Stomach smooth muscle (tissue), 2 donors: ENCODE results near the gene CFAP61.

ENCODE experiments used
- H3K27ac ChIP-seq: one replicate; pipeline ENCODE4 v1.7.0; 2013; ENCODE audit warnings: mild to moderate bottlenecking, low read length, inconsistent platforms
- H3K27me3 ChIP-seq, 2 donors: one replicate each; pipeline ENCODE4 v1.7.0; 2013; ENCODE audit warnings: low read length in 2 of 2; ENCODE audit not compliant: insufficient read depth in 2 of 2, control insufficient read depth in 1 of 2
- H3K36me3 ChIP-seq, 2 donors: one replicate each; pipeline ENCODE4 v1.7.0; 2013; ENCODE audit warnings: low read length in 2 of 2; ENCODE audit not compliant: control insufficient read depth in 2 of 2, insufficient read depth in 2 of 2
- H3K4me1 ChIP-seq: one replicate; pipeline ENCODE4 v1.7.0; 2013; ENCODE audit warnings: low read length; ENCODE audit not compliant: control insufficient read depth, insufficient read depth
- H3K4me3 ChIP-seq, 2 donors: one replicate each; pipeline ENCODE4 v1.7.0; 2013; ENCODE audit warnings: low read length in 2 of 2
- H3K9ac ChIP-seq, 2 donors: one replicate each; pipeline ENCODE4 v1.7.0; 2013; ENCODE audit warnings: low read length in 2 of 2, mild to moderate bottlenecking in 1 of 2
- H3K9me3 ChIP-seq, 2 donors: one replicate each; pipeline ENCODE4 v1.7.0; 2013; ENCODE audit warnings: low read length in 2 of 2; ENCODE audit not compliant: control insufficient read depth in 2 of 2
- donor health status: healthy.
- donor health status: Pancreatic carcinoma.

The CFAP61 gene

DNA sequence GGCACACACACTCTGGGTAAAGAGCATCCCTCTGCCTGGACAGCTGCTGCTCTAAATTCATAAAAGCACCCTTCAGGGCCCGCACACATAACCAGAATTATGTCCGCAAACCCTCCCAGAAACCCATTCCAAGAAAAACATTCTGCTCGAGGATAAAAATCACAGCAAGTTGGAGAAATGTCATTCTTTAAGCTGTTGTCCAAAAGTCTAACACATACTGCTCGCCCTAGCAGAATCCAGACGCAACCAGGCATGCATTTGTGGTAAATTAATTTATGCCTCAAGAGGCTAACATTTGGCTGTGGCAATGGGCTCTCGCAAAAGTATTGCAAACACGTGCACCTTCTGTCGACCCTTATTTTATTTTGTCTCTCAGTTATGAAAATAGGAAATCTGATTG, 199.5 kb downstream of the CFAP61 start:
- no peak overlapping the region for H3K27ac ChIP-seq

DNA sequence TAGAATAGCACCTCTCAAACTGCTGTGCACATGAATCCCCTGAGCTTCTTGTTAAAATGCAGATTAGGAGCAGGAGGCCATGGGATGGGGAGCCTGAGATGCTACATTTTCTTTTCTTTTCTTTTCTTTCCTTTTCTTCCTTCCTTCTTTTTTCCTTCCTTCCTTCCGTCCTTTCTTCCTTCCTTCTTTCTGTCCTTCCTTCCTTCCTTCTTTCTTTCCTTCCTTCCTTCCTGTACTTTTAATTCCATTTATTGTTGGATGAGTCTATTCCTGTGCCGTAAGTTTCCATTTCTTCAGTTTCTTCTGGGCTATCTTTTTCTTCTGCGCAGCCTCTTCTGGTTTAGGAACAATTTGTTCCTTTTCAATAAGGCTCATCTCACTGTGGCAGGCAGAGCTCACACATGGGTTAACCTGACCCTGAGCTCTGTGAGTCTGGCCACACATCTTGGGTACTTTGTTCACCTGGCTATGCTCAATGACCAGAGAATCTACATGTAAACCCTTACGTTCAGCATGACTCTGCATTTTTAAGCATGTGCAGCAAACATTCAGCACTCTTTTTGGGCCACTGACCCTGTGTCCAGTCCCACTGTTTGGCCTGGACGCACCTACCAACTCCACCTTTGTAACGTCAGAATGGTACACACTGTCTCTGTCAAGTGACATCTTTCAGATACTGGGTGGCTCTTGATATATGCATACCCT, 200.9 kb downstream of the CFAP61 start:
- Histone ChIP-seq H3K36me3 (no peaks in the 10 kb centered on the region), H3K4me1 (no peaks in the 10 kb centered on the region), H3K9ac (no peak overlapping the region), H3K4me3 (no peak overlapping the region), H3K27me3 (no peaks in the 10 kb centered on the region), H3K9me3 (no peaks in the 10 kb centered on the region), H3K27ac (no peak overlapping the region)

More for the DNA sequence above, 199.5 kb downstream of the CFAP61 start:
- Histone ChIP-seq H3K4me3 (no peak overlapping the region), H3K36me3 (no peaks in the 10 kb centered on the region), H3K9ac (no peak overlapping the region), H3K27me3 (no peaks in the 10 kb centered on the region), H3K9me3 (no peaks in the 10 kb centered on the region), H3K4me1 (no peaks in the 10 kb centered on the region)

DNA sequence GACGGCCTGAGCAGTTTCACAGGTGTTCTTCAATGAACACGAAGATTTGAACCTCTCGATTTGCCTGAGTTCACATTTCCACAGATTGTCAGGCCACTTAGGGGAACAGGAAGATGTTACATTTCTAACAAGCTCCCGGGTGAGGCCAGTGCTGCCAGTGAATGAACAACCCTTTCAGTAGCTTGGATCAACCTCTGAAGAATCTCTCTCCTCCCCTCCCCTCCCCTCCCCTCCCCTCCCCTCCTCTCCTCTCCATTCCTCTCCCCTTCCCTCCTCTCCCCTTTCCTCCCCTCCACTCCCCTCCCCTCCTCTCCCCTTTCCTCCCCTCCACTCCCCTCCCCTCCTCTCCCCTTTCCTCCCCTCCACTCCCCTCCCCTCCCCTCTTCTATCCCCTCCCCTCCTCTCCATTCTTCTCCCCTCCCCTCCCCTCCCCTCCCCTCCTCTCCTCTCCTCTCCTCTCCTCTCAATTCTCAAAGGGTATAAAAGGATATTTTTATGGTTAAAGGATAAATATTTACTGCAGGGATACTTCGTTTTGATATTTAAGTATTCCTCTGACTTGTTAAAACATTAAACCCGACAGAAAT, 201.5 kb downstream of the CFAP61 start:
- Histone ChIP-seq H3K9ac (no peak overlapping the region), H3K27ac (no peak overlapping the region), H3K36me3 (no peaks in the 10 kb centered on the region), H3K4me1 (no peaks in the 10 kb centered on the region), H3K4me3 (no peak overlapping the region), H3K9me3 (no peaks in the 10 kb centered on the region), H3K27me3 (no peaks in the 10 kb centered on the region)

DNA sequence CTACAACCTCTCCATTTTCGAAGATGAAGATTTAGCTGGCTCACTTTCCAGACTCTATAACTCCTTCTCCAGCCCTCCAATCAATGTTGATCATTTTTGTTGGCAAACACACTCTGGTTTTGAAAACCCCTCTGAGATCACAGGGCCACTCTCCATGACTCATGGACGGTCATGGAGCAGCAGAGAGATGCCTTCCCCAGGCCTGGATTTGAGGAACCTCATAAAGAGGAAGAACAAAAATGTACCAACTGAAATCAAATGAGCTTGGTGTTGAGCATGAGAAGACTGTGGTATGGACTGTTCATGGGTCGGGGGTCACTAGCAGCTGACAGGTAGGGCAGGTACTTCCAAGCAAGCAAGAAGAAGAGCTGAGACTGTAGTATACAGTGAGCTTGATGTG, 202.8 kb downstream of the CFAP61 start:
- Histone ChIP-seq H3K27me3 (no peaks in the 10 kb centered on the region), H3K9ac (no peak overlapping the region), H3K27ac (no peak overlapping the region), H3K4me3 (no peak overlapping the region), H3K36me3 (no peaks in the 10 kb centered on the region), H3K4me1 (no peaks in the 10 kb centered on the region), H3K9me3 (no peaks in the 10 kb centered on the region)

DNA sequence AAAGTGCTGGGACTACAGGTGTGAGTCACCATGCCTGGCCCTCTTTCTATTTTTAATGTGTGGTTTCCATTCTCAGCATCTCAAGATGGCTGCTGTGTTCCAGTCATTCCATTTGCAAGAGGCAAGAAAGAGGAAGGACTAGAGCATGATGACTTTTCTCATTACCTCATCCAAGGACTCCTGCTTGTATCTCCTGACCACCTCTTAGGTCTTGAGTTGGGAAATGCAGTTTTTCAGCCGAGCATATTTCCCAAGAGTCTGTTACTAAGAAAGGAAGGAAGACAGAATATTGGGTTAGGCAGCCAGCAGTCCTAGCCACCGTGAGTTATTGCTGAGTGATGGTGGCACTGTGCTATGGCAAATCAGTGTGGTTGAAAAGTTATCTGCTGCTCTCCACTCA, 207.2 kb downstream of the CFAP61 start:
- Histone ChIP-seq H3K4me1 (no peaks in the 10 kb centered on the region), H3K27me3 (no peaks in the 10 kb centered on the region), H3K27ac (no peak overlapping the region), H3K36me3 (no peaks in the 10 kb centered on the region), H3K9me3 (no peaks in the 10 kb centered on the region), H3K4me3 (no peak overlapping the region), H3K9ac (no peak overlapping the region)

DNA sequence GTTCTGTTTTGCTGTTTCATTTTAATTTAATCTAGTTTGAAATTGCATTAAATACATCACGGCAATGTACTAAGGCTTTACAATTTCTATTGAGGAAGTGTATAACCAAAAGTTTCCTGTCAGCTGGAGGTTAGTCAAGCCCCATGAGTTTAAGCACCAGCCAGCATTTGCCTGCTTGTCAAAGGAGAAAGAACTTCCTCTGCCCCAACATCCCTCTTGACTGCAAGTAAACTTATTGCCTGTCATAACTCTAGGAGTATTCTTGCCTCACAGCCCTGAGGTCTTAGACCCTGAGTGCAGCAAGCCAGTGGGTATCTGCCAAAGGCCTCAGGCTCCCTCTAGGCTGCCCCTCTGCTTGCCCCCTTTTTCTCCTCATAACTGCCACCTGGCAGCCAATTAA, 208.8 kb downstream of the CFAP61 start:
- no peak overlapping the region for H3K27ac ChIP-seq
- H3K27me3 ChIP-seq: no peaks in the 10 kb centered on the region
- no peak overlapping the region for H3K9ac ChIP-seq
- no peaks in the 10 kb centered on the region for H3K9me3 ChIP-seq
- no peak overlapping the region for H3K4me3 ChIP-seq
- H3K36me3 ChIP-seq: no peaks in the 10 kb centered on the region
- H3K4me1 ChIP-seq: no peaks in the 10 kb centered on the region

DNA sequence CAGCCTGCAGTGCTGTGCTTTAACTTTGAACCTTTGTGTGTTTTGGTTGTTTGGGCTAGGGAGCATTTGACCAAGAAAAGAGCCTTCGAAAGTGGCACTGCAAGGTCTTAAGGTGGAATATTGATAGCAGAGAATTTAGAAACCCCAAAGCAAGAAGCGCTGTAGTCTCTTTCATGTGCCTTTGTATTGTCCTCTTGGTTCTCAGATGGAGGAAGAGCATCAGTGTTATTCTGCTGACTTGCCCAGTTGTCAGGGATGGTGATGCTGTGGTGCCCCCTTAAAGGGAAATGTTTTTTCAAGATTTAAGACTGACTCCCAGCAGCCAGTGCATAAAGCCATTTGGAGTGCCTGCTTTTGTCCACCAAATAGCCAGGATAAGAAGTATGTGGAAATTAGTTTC, 212.9 kb downstream of the CFAP61 start:
- H3K27me3 ChIP-seq: no peaks in the 10 kb centered on the region
- H3K9me3 ChIP-seq: no peaks in the 10 kb centered on the region
- H3K4me1 ChIP-seq: no peaks in the 10 kb centered on the region
- H3K9ac ChIP-seq: no peak overlapping the region
- no peaks in the 10 kb centered on the region for H3K36me3 ChIP-seq
- H3K27ac ChIP-seq: no peak overlapping the region
- H3K4me3 ChIP-seq: no peak overlapping the region

DNA sequence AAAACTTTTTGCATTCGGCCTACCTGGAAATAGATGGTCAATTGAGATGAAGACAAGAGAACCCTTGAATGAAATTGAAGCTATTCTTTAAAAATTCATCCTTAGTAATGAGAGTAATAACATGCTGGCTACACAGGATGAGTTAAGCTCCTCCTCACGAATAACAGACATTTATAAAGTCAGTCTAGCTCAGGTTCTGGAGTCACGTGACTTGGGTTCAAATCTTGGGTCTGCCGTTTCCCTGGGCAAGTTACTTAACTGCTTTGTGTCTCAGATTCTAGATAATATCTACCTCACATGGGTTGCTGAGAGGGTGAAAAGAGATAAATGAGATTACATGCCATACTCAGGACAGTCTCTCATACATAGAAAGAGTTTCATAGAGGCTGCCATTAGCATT, 214.2 kb downstream of the CFAP61 start:
- Histone ChIP-seq H3K27ac (no peak overlapping the region), H3K9me3 (no peaks in the 10 kb centered on the region), H3K27me3 (no peaks in the 10 kb centered on the region), H3K4me1 (no peaks in the 10 kb centered on the region), H3K36me3 (no peaks in the 10 kb centered on the region), H3K9ac (no peak overlapping the region), H3K4me3 (no peak overlapping the region)

DNA sequence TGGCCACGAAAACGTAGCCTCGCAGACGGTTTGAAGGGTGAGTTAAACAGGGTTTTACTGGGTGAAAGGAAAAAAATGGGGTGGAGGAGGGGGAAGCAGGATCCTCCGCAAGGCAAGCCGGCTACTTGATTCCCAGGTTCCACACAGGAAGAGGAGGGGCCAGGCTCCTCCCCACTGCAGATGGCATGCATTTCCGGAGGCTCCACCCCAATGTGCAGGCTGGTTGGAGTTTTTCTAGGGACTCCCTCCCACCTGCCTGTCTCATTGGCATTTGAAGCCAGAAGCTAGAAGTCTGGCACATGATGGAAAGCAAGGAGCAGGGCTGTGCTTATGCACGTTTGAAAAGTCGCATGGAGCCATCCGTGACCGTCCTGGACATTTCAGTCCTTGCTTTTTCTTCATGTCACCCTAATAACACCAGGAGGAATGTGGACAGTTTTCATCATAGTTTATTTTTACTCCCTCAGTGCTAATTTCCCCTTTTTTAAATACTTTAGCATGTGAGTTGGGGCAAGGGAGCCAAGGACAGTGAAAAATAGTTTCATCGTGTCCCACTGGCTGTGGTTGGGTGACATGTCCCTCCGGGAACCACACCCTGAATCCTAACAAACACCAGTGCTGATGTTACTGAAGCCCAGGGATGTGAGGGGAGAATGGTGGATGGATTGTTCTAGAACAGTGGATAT, 215.5 kb downstream of the CFAP61 start:
- Histone ChIP-seq H3K4me3 (no peak overlapping the region), H3K27ac (no peak overlapping the region)

DNA sequence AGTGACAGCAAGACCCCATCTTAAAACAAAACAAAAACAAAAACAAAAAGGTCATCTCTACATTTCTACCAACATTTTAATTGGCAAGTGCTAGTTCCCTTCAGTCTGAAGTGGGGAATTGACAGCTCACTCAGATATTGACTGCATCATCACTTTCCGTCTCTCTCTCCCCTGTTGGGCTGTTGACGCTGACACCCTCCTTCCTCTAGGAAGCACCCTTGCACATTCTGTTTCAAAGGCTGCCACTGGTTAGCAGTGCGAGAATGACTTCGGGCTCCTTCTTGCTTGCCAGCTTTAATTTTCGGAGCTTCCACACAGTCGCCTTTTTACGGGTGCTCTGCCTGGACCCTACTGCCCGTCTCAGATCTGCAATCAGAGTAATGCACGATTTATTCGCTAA, 218.9 kb downstream of the CFAP61 start:
- H3K9ac ChIP-seq: no peak overlapping the region

More for the DNA sequence above, 215.5 kb downstream of the CFAP61 start:
- Histone ChIP-seq H3K9ac (no peak overlapping the region), H3K9me3 (no peaks in the 10 kb centered on the region), H3K36me3 (no peaks in the 10 kb centered on the region), H3K27me3 (no peaks in the 10 kb centered on the region), H3K4me1 (no peaks in the 10 kb centered on the region)

DNA sequence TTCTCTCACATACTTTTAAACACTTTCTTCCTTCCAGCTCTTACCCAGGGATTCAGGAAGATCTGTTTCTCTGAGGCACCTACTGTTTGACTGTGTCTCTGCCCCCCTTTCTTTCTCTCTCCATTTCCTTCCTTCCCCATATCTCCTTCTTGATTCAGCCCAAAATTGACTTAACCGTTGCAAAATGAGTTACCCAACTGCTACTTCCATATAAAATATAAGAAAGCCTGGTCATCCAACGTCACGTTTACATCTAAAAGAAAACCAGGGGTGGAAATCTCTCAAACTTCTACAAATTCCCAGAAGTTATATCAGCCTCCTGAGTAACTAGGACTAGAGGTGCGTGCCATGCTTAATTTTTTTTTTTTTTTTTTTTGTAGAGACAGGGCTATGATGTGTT, 220.4 kb downstream of the CFAP61 start:
- no peak overlapping the region for H3K27ac ChIP-seq
- H3K4me1 ChIP-seq: no peaks in the 10 kb centered on the region
- H3K9me3 ChIP-seq: peaks cover 0 to 3% of the 10 kb centered on the region in 2 donors
- no peaks in the 10 kb centered on the region for H3K36me3 ChIP-seq
- no peak overlapping the region for H3K4me3 ChIP-seq
- H3K9ac ChIP-seq: no peak overlapping the region
- H3K27me3 ChIP-seq: no peaks in the 10 kb centered on the region

More for the DNA sequence above, 218.9 kb downstream of the CFAP61 start:
- H3K36me3 ChIP-seq: no peaks in the 10 kb centered on the region
- no peak overlapping the region for H3K4me3 ChIP-seq
- no peaks in the 10 kb centered on the region for H3K27me3 ChIP-seq
- no peak overlapping the region for H3K27ac ChIP-seq
- peaks cover 0 to 3% of the 10 kb centered on the region in 2 donors for H3K9me3 ChIP-seq
- no peaks in the 10 kb centered on the region for H3K4me1 ChIP-seq
